Measurements from ENCODE around the gene WASL. TPM values are rescaled to one million over a fixed set of nuclear protein-coding genes. Genes with fewer than 3 reads are reported as not detected.

WASL gene
- polyA plus RNA-seq, 6 donors from 2014 or later, result 0.63 to 3.9 (median 3.3) TPM

DNA sequence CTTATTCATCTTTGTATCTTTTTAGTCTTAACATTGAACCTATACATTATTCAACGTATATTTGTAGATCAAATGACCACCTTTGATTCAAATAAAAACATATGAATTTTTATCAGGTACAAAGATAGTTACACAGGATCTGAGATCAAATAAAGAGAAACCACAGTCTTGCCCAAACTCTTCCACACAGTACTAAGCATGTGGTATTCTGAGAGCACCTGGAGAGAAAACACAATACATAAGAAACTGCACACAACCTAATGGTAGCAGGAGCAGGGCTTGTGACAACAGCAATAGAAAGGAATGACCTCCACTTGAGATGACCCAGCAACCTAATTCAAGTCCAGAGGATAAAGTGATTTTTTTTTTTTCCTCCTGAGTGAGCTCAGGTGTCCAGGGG, 6.5 kb upstream of the WASL start:
- H3K27me3 Mint-ChIP-seq, result peaks cover 0 to 6% (median 6%) of the 10 kb centered on the region in 3 donors
- no peak overlapping the region for H3K27ac Mint-ChIP-seq
- no peaks in the 10 kb centered on the region for H3K36me3 Mint-ChIP-seq
- H3K4me1 Mint-ChIP-seq, result no peaks in the 10 kb centered on the region
- DNase-seq, result no peak
- no peak for ATAC-seq (ENCODE audit: low read depth in 2 of 2)
- no peaks in the 10 kb centered on the region for H3K9me3 Mint-ChIP-seq
- H3K4me3 Mint-ChIP-seq, result no peak overlapping the region

GRCh38 chr7:123754271-123754871, 5.6 kb upstream of the WASL start:
- no peaks in the 10 kb centered on the region for H3K9me3 Mint-ChIP-seq
- peaks cover 4 to 5% (median 4%) of the 10 kb centered on the region in 3 donors for H3K4me1 Mint-ChIP-seq
- ATAC-seq (ENCODE audit: low read depth in 2 of 2) (no peak), DNase-seq (no peak)
- no peak overlapping the region for H3K27ac Mint-ChIP-seq
- H3K36me3 Mint-ChIP-seq, result no peaks in the 10 kb centered on the region
- H3K4me3 Mint-ChIP-seq, result no peak overlapping the region
- no peaks in the 10 kb centered on the region for H3K27me3 Mint-ChIP-seq

- no peaks in the 10 kb centered on the region for H3K9me3 Mint-ChIP-seq
- no peak for DNase-seq
- ATAC-seq (ENCODE audit: low read depth in 2 of 2), result no peak
- H3K27me3 Mint-ChIP-seq, result no peaks in the 10 kb centered on the region
- H3K4me3 Mint-ChIP-seq, result peak overlapping the region in 1 of 8 donors; percentile 6
- no peaks in the 10 kb centered on the region for H3K36me3 Mint-ChIP-seq
- H3K4me1 Mint-ChIP-seq, result peaks cover 12 to 14% (median 13%) of the 10 kb centered on the region in 3 donors
- no peak overlapping the region for H3K27ac Mint-ChIP-seq
These were observed 3.7 kb upstream of the WASL start for GRCh38 chr7:123752534-123752933.

DNA sequence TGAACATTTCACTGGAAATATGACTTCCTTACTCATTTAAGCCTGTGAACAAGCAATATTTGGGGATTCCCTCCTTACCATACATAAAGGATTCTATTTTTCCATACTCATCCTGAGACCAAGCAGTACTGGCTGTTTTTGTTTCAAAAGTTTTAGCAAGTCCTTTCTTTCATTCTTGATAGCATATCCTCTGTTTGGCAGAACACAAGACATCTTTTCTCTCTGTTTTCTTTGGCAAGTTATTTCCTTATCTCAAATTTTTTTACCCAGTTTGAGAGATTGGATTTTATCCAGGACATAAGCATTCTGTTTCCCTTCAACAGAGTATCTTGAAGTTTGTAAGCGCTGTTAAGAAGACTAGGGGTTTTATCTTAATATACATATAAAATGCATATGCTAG, 3.0 kb upstream of the WASL start:
- Mint-ChIP-seq H3K36me3 (no peaks in the 10 kb centered on the region), H3K27me3 (no peaks in the 10 kb centered on the region), H3K4me1 (peaks cover 19 to 21% (median 20%) of the 10 kb centered on the region in 3 donors), H3K4me3 (peak overlapping the region in 1 of 8 donors; percentile 59), H3K27ac (peak overlapping the region in 1 of 6 donors; percentile 40), H3K9me3 (no peaks in the 10 kb centered on the region)
- no peak for ATAC-seq (ENCODE audit: low read depth in 2 of 2)
- no peak for DNase-seq

DNA sequence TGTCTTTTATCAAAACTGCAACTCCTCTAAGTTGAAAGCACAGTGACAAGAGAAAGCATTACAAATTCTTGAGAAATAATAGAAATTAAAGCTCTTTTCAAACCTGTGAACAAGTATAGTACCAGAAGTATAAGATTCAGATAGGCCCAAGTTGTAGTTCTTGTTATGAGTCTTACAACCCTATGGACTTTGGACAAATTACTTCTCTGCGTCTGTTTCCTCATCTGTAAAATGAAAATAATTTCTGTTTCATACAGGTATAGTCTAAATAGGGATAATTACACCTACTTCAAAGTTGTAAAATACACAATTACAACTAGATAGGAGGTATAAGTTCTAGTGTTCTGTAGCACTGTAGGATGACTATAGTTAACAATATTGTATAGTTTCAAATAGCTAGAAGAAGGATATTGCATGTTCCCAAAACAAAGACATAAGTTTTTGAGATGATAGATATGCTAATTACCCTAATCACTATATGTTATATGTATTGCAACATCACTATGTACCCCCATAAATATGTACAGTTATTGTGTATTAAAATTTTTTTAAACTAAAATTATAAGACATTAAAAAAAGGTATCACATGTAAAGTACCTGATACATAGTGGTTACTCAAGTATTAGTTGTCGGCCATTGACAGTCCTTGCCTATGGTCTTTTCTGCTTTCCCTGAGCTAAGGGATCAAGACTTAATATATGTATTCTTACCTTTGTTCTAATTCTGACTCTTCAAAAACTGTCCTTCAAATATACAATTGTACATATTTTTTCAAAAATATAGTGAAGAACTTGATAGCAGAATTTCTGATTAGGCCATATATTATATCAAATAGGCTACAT, 1.8 kb upstream of the WASL start:
- no peaks in the 10 kb centered on the region for H3K36me3 Mint-ChIP-seq
- no peaks in the 10 kb centered on the region for H3K27me3 Mint-ChIP-seq
- ATAC-seq (ENCODE audit: low read depth in 2 of 2) (no peak), DNase-seq (no peak)
- peak overlapping the region in 2 of 6 donors; percentile 28 to 76 for H3K27ac Mint-ChIP-seq
- H3K4me3 Mint-ChIP-seq, result peak overlapping the region in 4 of 8 donors; percentile 9 to 76 (median 68)
- H3K4me1 Mint-ChIP-seq, result peaks cover 31 to 33% (median 33%) of the 10 kb centered on the region in 3 donors
- H3K9me3 Mint-ChIP-seq, result no peaks in the 10 kb centered on the region

- DNase-seq (no peak), ATAC-seq (ENCODE audit: low read depth in 2 of 2) (no peak)
- Mint-ChIP-seq H3K4me1 (peaks cover 38 to 44% (median 43%) of the 10 kb centered on the region in 3 donors), H3K4me3 (peak overlapping the region; percentile 76 to 97 (median 93)), H3K27ac (peak overlapping the region; percentile 90 to 96 (median 93)), H3K36me3 (no peaks in the 10 kb centered on the region), H3K27me3 (no peaks in the 10 kb centered on the region), H3K9me3 (no peaks in the 10 kb centered on the region)
These were observed 694 bp upstream of the WASL start for GRCh38 chr7:123749537-123749857.

- H3K4me3 Mint-ChIP-seq, result peak overlapping the region; percentile 76 to 97 (median 94)
- DNase-seq (no peak), ATAC-seq (ENCODE audit: low read depth in 2 of 2) (peak; percentile 9 to 17)
- no peaks in the 10 kb centered on the region for H3K27me3 Mint-ChIP-seq
- H3K4me1 Mint-ChIP-seq, result peaks cover 44 to 57% (median 55%) of the 10 kb centered on the region in 3 donors
- H3K27ac Mint-ChIP-seq, result peak overlapping the region; percentile 9 to 92 (median 88)
- H3K36me3 Mint-ChIP-seq, result no peaks in the 10 kb centered on the region
- no peaks in the 10 kb centered on the region for H3K9me3 Mint-ChIP-seq
These were observed 551 bp downstream of the WASL start for GRCh38 chr7:123748171-123748733.

GRCh38 chr7:123747620-123748141, 1.1 kb downstream of the WASL start:
- DNase-seq (peak; percentile 8), ATAC-seq (ENCODE audit: low read depth in 2 of 2) (no peak)
- H3K36me3 Mint-ChIP-seq, result no peaks in the 10 kb centered on the region
- peaks cover 50 to 62% (median 60%) of the 10 kb centered on the region in 3 donors for H3K4me1 Mint-ChIP-seq
- H3K27ac Mint-ChIP-seq, result peak overlapping the region; percentile 54 to 91 (median 88)
- H3K4me3 Mint-ChIP-seq, result peak overlapping the region; percentile 76 to 97 (median 94)
- no peaks in the 10 kb centered on the region for H3K9me3 Mint-ChIP-seq
- no peaks in the 10 kb centered on the region for H3K27me3 Mint-ChIP-seq

- Mint-ChIP-seq H3K4me1 (peaks cover 50 to 68% (median 63%) of the 10 kb centered on the region in 3 donors), H3K4me3 (peak overlapping the region; percentile 76 to 97 (median 94)), H3K27me3 (no peaks in the 10 kb centered on the region), H3K27ac (peak overlapping the region in 2 of 6 donors; percentile 89 to 91), H3K9me3 (no peaks in the 10 kb centered on the region), H3K36me3 (no peaks in the 10 kb centered on the region)
- DNase-seq (no peak), ATAC-seq (ENCODE audit: low read depth in 2 of 2) (no peak)
These were observed 1.8 kb downstream of the WASL start for GRCh38 chr7:123746931-123747488.

DNA sequence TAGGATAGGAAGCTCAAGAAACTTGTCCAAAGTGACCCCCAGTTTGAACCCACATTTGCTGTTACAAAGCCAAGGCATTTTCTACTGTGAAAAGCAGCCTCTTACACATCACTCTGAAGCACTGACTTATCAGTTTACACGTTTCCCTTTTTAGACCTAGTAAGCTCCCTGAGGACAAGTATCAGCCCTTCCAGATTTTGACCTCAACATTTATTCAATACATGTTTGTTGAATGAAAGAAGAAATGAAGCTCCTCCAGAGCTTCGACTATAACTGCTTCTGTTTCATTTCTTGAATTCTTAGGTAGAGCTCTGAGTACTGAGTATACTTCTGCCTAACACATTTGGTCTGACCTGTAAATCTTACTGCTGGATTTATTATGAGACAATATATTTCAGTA, 2.7 kb downstream of the WASL start:
- Mint-ChIP-seq H3K27ac (peak overlapping the region in 3 of 6 donors; percentile 40 to 58 (median 57)), H3K4me3 (peak overlapping the region in 4 of 8 donors; percentile 46 to 96 (median 86)), H3K4me1 (peaks cover 50 to 68% (median 63%) of the 10 kb centered on the region in 3 donors), H3K9me3 (no peaks in the 10 kb centered on the region), H3K36me3 (no peaks in the 10 kb centered on the region), H3K27me3 (no peaks in the 10 kb centered on the region)
- DNase-seq, result no peak
- ATAC-seq (ENCODE audit: low read depth in 2 of 2), result no peak

DNA sequence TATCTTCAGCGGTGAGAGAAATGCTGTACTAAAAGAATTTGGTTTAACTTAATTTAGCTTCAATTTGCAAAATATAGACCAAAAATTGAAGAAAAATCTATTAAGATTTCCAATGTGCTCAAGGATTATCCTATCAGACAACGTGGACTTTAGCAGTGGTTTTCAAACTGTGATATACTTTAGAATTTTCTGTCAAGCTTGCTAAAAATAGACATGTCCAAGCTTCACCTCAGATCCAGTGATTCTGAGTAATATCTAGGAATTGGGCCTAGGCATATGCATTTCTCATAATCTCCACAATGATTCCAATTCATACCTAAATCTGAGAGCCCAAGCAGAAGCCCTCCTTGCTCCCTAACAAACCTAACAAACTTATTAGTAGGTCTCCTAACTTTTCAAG, 3.4 kb downstream of the WASL start:
- no peaks in the 10 kb centered on the region for H3K36me3 Mint-ChIP-seq
- ATAC-seq (ENCODE audit: low read depth in 2 of 2) (no peak), DNase-seq (no peak)
- peak overlapping the region in 1 of 6 donors; percentile 40 for H3K27ac Mint-ChIP-seq
- no peaks in the 10 kb centered on the region for H3K9me3 Mint-ChIP-seq
- peak overlapping the region in 3 of 8 donors; percentile 0 to 30 (median 4) for H3K4me3 Mint-ChIP-seq
- no peaks in the 10 kb centered on the region for H3K27me3 Mint-ChIP-seq
- peaks cover 50 to 73% (median 68%) of the 10 kb centered on the region in 3 donors for H3K4me1 Mint-ChIP-seq

GRCh38 chr7:123744416-123744815, 4.4 kb downstream of the WASL start:
- H3K27me3 Mint-ChIP-seq, result no peaks in the 10 kb centered on the region
- no peak for DNase-seq
- H3K4me1 Mint-ChIP-seq, result peaks cover 49 to 73% (median 66%) of the 10 kb centered on the region in 3 donors
- H3K9me3 Mint-ChIP-seq, result no peaks in the 10 kb centered on the region
- H3K27ac Mint-ChIP-seq, result no peak overlapping the region
- no peaks in the 10 kb centered on the region for H3K36me3 Mint-ChIP-seq
- H3K4me3 Mint-ChIP-seq, result peak overlapping the region in 1 of 8 donors; percentile 43
- no peak for ATAC-seq (ENCODE audit: low read depth in 2 of 2)

DNA sequence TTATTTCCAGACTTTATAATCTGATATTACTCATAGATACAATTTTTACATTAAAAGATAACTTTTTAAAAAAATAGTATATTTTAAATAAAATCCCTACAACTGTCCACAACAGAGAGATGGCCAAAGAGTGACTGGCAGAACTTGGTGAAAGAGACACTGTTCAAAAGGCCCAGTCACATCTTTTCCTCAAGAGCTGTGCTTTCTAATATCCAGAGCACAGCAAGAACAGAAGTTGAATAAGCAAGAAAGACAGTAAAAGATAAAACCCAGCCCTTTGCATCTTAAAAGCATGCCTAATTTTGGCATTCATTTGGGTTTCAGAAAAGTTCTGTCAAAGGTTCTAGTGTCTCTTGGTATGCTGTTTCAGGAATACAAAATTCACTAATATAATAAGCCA, 6.9 kb downstream of the WASL start:
- Mint-ChIP-seq H3K27me3 (no peaks in the 10 kb centered on the region), H3K4me3 (no peak overlapping the region), H3K9me3 (peaks cover 0 to 4% (median 0%) of the 10 kb centered on the region in 7 donors), H3K27ac (no peak overlapping the region), H3K4me1 (peaks cover 39 to 67% (median 55%) of the 10 kb centered on the region in 3 donors), H3K36me3 (no peaks in the 10 kb centered on the region)
- no peak for ATAC-seq (ENCODE audit: low read depth in 2 of 2)
- no peak for DNase-seq

Measured in naive B cell (primary cell).